Sigmoid colon (tissue), 4 donors: ENCODE data around the gene ARPC5L.

ENCODE experiments used
- CTCF ChIP-seq, 4 experiments: fragments of 450-650 bp in 3 of 4; fragments of 200-600 bp in 1 of 4; IDR thresholded peaks; one replicate each; pipeline ENCODE4 v1.5.1; 2016 to 2019; ENCODE audit warnings: antibody characterized with exemption in 4 of 4, mild to moderate bottlenecking in 3 of 4, moderate library complexity in 2 of 4
- EP300 ChIP-seq, 4 donors: sonication (generic); formaldehyde crosslinking; IDR thresholded peaks; one replicate each; pipeline ENCODE4 v1.6.1; 2017; ENCODE audit warnings: antibody characterized with exemption in 4 of 4
- POLR2A ChIP-seq, 2 donors: fragments of 450-650 bp; IDR thresholded peaks; one replicate each; pipeline ENCODE4 v1.6.1; 2016; ENCODE audit warnings: antibody characterized with exemption in 2 of 2, mild to moderate bottlenecking in 2 of 2, moderate library complexity in 2 of 2
- POLR2AphosphoS5 ChIP-seq, 4 donors: sonication (generic); formaldehyde crosslinking; IDR thresholded peaks; one replicate each; pipeline ENCODE4 v1.6.1; 2017; ENCODE audit warnings: antibody characterized with exemption in 4 of 4

- TF ChIP-seq CTCF (IDR thresholded peaks at IDR 0.05) (no peak), POLR2A (IDR thresholded peaks at IDR 0.05) (no peak), EP300 (IDR thresholded peaks at IDR 0.05) (no peak), POLR2AphosphoS5 (IDR thresholded peaks at IDR 0.05) (no peak)
Observed at GRCh38 chr9:124886461-124886860, 24.5 kb downstream of the ARPC5L start.
